ENCODE data around the gene CXCL3. TPM values are rescaled to one million over a fixed set of nuclear protein-coding genes. Genes with fewer than 3 reads are reported as not detected.

Gene CXCL3
- total and polyA plus RNA-seq, 9 of the 15 experiments (the other 6 are each of a cell fraction or from before 2014, with no cell fraction given): 2.3 to 8.9 (median 6.1) TPM

DNA sequence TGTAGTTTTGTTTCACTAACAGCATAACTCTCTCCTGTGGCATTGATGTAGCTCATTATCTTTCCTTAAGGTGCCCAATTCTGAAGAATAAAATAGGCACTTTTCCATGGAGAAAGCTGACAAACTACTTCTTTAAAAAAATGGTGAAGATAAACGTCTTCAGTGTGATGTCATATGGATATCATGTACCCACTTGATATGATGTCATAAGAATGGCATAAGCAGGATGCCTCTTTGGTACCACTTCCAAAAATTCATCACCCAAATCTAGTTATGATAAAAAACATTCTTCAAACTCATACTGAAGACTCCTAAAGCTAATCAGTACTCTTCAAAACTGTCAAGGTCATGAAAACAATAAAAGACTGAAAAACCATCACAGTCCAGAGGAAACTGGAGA lies 2.9 kb upstream of the CXCL3 start (continued):
- no peak for TF ChIP-seq HOMEZ (CRISPR knock-in tag; IDR thresholded peaks at IDR 0.05)
- TF ChIP-seq KHSRP (IDR thresholded peaks at IDR 0.05): no peak
- no peak for TF ChIP-seq ZNF274 (IDR thresholded peaks at IDR 0.05; ENCODE audit: borderline replicate concordance, low read depth, low read length)
- TF ChIP-seq TAL1 (IDR thresholded peaks at IDR 0.05): no peak
- TF ChIP-seq, protein P1, sequence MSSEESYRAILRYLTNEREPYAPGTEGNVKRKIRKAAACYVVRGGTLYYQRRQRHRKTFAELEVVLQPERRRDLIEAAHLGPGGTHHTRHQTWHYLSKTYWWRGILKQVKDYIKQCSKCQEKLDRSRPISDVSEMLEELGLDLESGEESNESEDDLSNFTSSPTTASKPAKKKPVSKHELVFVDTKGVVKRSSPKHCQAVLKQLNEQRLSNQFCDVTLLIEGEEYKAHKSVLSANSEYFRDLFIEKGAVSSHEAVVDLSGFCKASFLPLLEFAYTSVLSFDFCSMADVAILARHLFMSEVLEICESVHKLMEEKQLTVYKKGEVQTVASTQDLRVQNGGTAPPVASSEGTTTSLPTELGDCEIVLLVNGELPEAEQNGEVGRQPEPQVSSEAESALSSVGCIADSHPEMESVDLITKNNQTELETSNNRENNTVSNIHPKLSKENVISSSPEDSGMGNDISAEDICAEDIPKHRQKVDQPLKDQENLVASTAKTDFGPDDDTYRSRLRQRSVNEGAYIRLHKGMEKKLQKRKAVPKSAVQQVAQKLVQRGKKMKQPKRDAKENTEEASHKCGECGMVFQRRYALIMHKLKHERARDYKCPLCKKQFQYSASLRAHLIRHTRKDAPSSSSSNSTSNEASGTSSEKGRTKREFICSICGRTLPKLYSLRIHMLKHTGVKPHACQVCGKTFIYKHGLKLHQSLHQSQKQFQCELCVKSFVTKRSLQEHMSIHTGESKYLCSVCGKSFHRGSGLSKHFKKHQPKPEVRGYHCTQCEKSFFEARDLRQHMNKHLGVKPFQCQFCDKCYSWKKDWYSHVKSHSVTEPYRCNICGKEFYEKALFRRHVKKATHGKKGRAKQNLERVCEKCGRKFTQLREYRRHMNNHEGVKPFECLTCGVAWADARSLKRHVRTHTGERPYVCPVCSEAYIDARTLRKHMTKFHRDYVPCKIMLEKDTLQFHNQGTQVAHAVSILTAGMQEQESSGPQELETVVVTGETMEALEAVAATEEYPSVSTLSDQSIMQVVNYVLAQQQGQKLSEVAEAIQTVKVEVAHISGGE (CRISPR knock-in tag; IDR thresholded peaks at IDR 0.05): no peak

Measured in K562 (cell line).